Stimulated activated CD8-positive, alpha-beta memory T cell treated with anti-CD3 and anti-CD28 coated beads, Interleukin-4, amount 100 ng/mL, for 24 hours (primary cell): ENCODE measurements around the gene SLC36A1.

ENCODE experiments used
- DNase-seq: peaks from one replicate; pipeline ENCODE4 v3.0.0-alpha.2; 2020; ENCODE audit warnings: low read depth

SLC36A1 gene

GRCh38 chr5:151451626-151452520 is 4.5 kb downstream of the SLC36A1 start:
- DNase-seq = no peak

- no peak for DNase-seq
Measured at GRCh38 chr5:151454166-151454565, 6.8 kb downstream of the SLC36A1 start.

- no peak for DNase-seq
Measured at GRCh38 chr5:151454889-151455288, 7.5 kb downstream of the SLC36A1 start.

- no peak for DNase-seq
Measured at GRCh38 chr5:151456321-151456940, 9.0 kb downstream of the SLC36A1 start.

- no peak for DNase-seq
Measured at GRCh38 chr5:151458314-151458713, 10.9 kb downstream of the SLC36A1 start.

- DNase-seq = no peak
Measured at GRCh38 chr5:151459680-151460324, 12.4 kb downstream of the SLC36A1 start.

GRCh38 chr5:151461312-151461711 is 13.9 kb downstream of the SLC36A1 start:
- no peak for DNase-seq

GRCh38 chr5:151463137-151464029 is 16.0 kb downstream of the SLC36A1 start:
- DNase-seq = no peak

GRCh38 chr5:151464101-151464500 is 16.7 kb downstream of the SLC36A1 start:
- DNase-seq = no peak

GRCh38 chr5:151465476-151465875 is 18.1 kb downstream of the SLC36A1 start:
- DNase-seq = no peak

- no peak for DNase-seq
Measured at GRCh38 chr5:151467576-151467975, 20.2 kb downstream of the SLC36A1 start.

GRCh38 chr5:151469386-151469785 is 22.0 kb downstream of the SLC36A1 start:
- no peak for DNase-seq

- DNase-seq = no peak
Measured at GRCh38 chr5:151469992-151470391, 22.6 kb downstream of the SLC36A1 start.

GRCh38 chr5:151470439-151470838 is 23.0 kb downstream of the SLC36A1 start:
- DNase-seq = no peak

GRCh38 chr5:151471276-151471675 is 23.9 kb downstream of the SLC36A1 start:
- DNase-seq = no peak

- no peak for DNase-seq
Measured at GRCh38 chr5:151474799-151475198, 27.4 kb downstream of the SLC36A1 start.

- DNase-seq = no peak
Measured at GRCh38 chr5:151475388-151475787, 28.0 kb downstream of the SLC36A1 start.

- no peak for DNase-seq
Measured at GRCh38 chr5:151476016-151476415, 28.6 kb downstream of the SLC36A1 start.

GRCh38 chr5:151477101-151477500 is 29.7 kb downstream of the SLC36A1 start:
- no peak for DNase-seq

- no peak for DNase-seq
Measured at GRCh38 chr5:151480384-151481293, 33.2 kb downstream of the SLC36A1 start.

GRCh38 chr5:151483176-151483575 is 35.8 kb downstream of the SLC36A1 start:
- DNase-seq = no peak
